ENCODE data around the gene ZBTB16.

DNA sequence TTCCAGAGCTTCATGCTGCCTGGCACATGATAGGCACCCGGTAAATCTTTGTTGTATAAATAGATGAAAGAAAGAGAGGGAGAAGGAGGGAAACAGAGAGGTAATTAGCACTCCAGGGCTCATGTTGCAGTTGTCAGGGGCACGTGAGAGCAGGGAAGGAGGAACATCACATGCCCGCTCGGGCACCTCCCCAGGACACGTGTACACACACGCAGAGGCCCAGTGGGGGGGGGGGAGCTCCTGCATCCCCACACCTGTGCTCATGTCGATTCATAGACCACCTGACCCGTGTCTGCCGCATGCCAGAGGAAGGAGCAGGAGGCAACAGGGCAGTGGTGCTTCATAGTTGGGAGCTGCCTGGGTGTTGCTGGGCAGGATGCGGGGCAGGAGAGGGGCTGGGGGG is 199.6 kb downstream of the ZBTB16 start:
- TF ChIP-seq EZH2 (optimal IDR thresholded peaks at IDR 0.05; ENCODE audit: low read depth, low read length) (no peak), CTCF (IDR thresholded peaks at IDR 0.05; ENCODE audit: low read length) (no peak), EZH2phosphoT487 (IDR thresholded peaks at IDR 0.05; ENCODE audit: low read length) (no peak)

Measured in MM.1S (cell line).